SJCRH30 (cell line): ENCODE data around the gene ATRAID. TPM values are rescaled to one million over a fixed set of nuclear protein-coding genes. Genes with fewer than 3 reads are reported as not detected.
A peak's percentile ranks its signal among the peaks of the same experiment; 100 is the strongest.

Source experiments
- DNase-seq, 2 experiments: peaks; one replicate each; pipeline ENCODE4 v3.0.0-alpha.2; 2015 to 2020
- H3K27ac ChIP-seq: fragments of 250-450 bp; sonication (Bioruptor Pico); 2 replicates; pipeline ENCODE4 v1.5.1; 2020; ENCODE audit warnings: mild to moderate bottlenecking, moderate library complexity
- H3K27me3 ChIP-seq: fragments of 250-450 bp; sonication (Bioruptor Pico); 2 replicates; pipeline ENCODE4 v1.5.1; 2020; ENCODE audit warnings: mild to moderate bottlenecking, moderate library complexity
- H3K36me3 ChIP-seq: fragments of 250-450 bp; sonication (Bioruptor Pico); 2 replicates; pipeline ENCODE4 v1.5.1; 2020; ENCODE audit warnings: mild to moderate bottlenecking, moderate library complexity
- H3K4me1 ChIP-seq: fragments of 250-450 bp; sonication (Bioruptor Pico); 2 replicates; pipeline ENCODE4 v1.5.1; 2020; ENCODE audit warnings: mild to moderate bottlenecking, moderate library complexity
- H3K4me3 ChIP-seq: fragments of 250-450 bp; sonication (Bioruptor Pico); 2 replicates; pipeline ENCODE4 v1.5.1; 2020; ENCODE audit warnings: mild to moderate bottlenecking, moderate library complexity
- H3K9me3 ChIP-seq: fragments of 250-450 bp; sonication (Bioruptor Pico); replicated peaks from 2 replicates; pipeline ENCODE4 v1.5.1; 2020; ENCODE audit warnings: mild to moderate bottlenecking, moderate library complexity
- total RNA-seq: library from RNA; depleted of rRNA; stranded (reverse); fragments of >200 nt; shearing (Covaris generic); gene quantifications from 2 replicates; pipeline ENCODE4 v1.2.3, GENCODE V29; 2014

ATRAID gene
- total RNA-seq, 1 experiment from 2014 or later: 172 TPM

DNA sequence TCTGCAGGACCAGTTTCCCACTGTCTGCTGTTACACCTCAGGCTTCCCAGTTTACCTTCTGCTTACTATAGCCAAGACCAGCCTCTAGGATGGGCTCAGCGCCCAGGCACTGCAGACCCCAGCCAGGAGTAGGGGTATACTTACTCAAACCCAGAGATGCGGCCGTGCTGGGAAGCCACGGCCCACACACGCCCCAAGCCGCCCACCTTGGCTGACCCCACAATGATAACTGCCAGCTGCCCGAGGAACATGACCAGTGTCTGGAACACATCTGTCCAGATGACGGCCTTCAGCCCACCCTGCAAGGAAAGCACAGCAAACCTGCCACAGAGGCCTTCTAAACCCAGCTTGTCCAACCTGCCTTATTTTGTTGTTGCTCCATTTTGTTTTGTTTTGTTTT is 6.6 kb upstream of the ATRAID start:
- H3K27me3 ChIP-seq: no peaks in the 10 kb centered on the region
- peaks cover 63% of the 10 kb centered on the region for H3K36me3 ChIP-seq
- no peak overlapping the region for H3K4me3 ChIP-seq
- DNase-seq: no peak
- no peaks in the 10 kb centered on the region for H3K4me1 ChIP-seq
- no peaks in the 10 kb centered on the region for H3K9me3 ChIP-seq
- no peak overlapping the region for H3K27ac ChIP-seq

DNA sequence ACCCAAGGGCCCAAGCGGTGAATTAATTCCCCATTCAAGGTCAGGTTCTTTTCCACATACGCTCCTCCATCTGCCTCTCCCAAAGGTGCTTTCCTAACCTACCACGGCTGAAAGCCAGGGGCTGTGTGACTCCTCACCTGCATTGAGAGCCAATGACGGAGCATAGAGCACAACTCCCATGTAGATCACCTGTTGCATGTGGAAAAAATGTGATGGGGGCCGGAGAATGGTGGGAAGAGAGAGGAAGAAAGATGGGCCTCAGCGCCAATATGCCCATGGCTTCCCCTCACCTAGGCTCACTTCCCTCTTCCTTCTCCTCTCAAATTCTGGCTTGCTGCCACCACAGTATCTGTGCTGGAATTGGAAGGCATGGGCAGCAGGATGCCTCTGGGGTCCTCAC is 5.5 kb upstream of the ATRAID start:
- Histone ChIP-seq H3K27me3 (no peaks in the 10 kb centered on the region), H3K4me3 (no peak overlapping the region), H3K27ac (no peak overlapping the region), H3K36me3 (peaks cover 61% of the 10 kb centered on the region), H3K4me1 (no peaks in the 10 kb centered on the region), H3K9me3 (no peaks in the 10 kb centered on the region)
- no peak for DNase-seq

DNA sequence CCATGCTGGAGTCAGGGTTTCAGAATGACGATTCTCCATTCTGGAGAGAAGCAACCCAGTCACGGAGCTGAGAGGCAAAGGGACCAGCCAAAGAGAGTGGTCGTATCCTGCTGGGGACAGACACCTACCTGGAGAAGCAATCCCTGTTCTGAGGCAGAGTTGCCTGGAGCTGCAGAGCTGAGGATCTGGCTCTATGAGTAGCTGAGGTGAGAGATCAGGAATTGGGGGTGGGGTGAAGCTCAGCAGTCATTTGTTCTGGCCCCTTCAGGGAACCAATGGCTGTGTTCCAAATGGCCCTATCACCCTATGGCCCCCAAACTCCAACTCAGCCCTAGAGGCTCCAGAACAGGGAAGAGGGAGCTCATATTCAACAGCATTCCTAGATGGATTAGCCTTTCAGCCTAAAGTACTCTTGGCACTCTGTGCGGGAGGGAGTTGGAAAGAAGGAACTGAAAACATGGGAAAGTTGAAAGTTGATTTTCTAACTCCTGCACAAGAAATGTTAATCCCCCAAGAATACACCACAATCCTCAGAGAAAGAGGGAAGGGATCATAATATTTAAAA is 3.3 kb upstream of the ATRAID start:
- DNase-seq: no peak
- Histone ChIP-seq H3K36me3 (peaks cover 45% of the 10 kb centered on the region), H3K27me3 (no peaks in the 10 kb centered on the region), H3K4me3 (no peak overlapping the region), H3K27ac (no peak overlapping the region), H3K9me3 (no peaks in the 10 kb centered on the region), H3K4me1 (peaks cover 5% of the 10 kb centered on the region)

DNA sequence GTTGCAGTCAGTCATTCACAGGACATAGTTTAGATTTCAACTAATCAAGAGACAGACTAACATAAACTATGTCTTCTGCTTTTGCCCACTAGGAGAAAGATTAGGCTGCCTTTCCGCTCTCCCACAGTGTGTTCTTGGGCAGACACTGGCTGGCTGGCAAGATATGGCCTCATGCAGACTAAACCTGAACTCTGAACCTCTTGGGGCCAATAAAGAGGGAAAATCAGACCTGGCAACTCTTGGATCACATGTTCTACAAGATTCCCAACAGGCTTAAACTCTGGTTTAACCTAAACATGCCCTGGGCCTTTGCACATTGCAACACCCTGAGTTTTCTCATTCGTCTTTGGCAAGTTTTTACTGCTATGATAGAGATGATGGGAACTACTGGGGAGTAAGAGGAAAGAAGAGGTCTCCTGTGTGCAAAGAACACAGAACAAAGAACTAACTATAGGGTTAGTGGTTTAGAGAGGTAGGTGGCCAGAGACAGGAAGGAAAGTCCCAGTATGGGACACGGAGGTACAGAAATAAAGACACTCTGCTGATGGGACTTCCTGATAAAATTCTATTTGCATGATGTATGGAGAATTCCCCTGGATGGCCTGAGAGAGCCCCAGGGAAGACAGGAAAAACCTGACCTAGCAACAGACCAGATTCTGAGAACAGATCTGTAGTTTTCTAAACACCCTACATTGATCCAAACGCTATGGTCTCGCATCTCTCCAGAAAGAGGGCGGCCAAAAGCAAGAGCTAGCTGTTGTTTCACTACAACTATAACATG is 2.0 kb upstream of the ATRAID start:
- Histone ChIP-seq H3K27ac (no peak overlapping the region), H3K4me3 (no peak overlapping the region), H3K36me3 (peaks cover 39% of the 10 kb centered on the region), H3K9me3 (no peaks in the 10 kb centered on the region), H3K27me3 (no peaks in the 10 kb centered on the region), H3K4me1 (peaks cover 7% of the 10 kb centered on the region)
- DNase-seq: no peak

DNA sequence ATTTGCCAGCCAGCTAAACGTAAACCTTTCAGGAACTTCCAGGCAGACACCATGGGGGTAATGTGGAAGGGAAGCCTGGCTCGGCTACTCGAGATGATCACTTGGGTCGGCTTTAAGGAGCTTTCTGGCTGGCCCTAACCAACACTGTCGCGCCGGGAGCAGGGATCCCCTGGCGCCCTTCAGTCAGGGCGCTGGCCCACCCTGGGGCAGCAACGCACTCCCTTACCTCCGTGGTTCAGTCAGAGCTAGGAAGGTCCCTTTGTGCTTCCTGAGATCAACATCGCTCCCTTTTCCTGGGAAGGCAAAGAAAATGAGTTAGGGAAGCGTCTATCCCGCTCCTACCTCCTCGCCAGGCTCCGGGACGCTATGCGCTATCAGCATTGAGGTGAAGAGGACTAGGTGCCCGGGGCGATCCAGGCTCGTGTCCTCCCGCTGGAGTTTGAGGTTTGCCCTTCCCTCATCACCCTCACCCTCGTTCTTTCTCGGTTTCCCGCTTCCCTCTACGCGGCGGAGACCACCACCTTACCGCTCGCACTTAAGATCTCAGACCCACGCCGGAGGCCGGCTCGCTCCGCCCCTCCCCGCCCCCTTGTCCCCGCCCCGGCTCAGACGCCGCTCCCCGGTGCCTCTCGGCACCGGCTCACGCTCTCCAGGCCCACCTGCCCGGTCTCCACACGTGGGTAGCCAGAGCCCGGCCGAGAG is 449 bp upstream of the ATRAID start:
- peaks cover 7% of the 10 kb centered on the region for H3K4me1 ChIP-seq
- peaks cover 25% of the 10 kb centered on the region for H3K36me3 ChIP-seq
- DNase-seq: no peak
- peak overlapping the region; percentile 85 for H3K4me3 ChIP-seq
- H3K27me3 ChIP-seq: no peaks in the 10 kb centered on the region
- peak overlapping the region; percentile 93 for H3K27ac ChIP-seq
- H3K9me3 ChIP-seq: no peaks in the 10 kb centered on the region

DNA sequence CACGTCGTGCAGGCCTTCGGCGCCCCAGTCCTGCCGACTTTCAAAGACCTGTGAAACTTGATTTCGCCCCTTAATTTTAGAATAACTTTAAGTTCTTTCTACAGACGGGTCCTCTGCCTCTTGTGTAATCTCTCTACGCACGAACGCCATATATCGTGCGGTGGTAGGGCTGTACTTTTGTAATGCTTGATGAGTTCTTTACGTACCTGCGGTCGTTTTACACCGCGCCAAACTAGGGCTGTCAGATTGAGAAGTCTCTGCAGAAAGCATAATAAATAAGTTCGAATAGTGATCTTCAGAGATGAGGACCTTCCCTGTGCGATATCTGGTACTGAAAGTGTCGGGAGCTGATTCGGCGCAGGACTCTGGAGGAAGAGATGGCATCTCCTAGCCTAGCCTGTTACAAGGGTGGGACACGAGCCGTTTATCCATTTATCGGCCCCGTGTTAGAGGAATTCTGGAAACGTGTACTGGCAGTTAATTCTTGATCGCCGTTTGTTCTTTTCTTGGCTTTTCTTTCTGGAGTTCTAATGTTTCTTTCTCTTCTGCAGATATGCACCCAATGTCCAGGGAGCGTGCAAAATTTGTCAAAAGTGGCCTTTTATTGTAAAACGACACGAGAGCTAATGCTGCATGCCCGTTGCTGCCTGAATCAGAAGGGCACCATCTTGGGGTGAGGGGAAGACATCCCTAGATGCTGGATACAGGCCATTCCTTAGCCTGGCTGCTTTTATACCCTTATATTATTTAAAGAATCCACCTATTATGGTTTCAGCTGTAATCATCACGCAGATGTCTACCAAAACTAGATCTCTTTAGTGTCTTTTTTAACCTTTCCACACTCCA is 1.0 kb downstream of the ATRAID start:
- DNase-seq: peak; percentile 41 to 70
- Histone ChIP-seq H3K4me1 (peaks cover 10% of the 10 kb centered on the region), H3K4me3 (peak overlapping the region; percentile 85), H3K27me3 (no peaks in the 10 kb centered on the region), H3K9me3 (no peaks in the 10 kb centered on the region), H3K36me3 (peaks cover 13% of the 10 kb centered on the region), H3K27ac (peak overlapping the region; percentile 93)

DNA sequence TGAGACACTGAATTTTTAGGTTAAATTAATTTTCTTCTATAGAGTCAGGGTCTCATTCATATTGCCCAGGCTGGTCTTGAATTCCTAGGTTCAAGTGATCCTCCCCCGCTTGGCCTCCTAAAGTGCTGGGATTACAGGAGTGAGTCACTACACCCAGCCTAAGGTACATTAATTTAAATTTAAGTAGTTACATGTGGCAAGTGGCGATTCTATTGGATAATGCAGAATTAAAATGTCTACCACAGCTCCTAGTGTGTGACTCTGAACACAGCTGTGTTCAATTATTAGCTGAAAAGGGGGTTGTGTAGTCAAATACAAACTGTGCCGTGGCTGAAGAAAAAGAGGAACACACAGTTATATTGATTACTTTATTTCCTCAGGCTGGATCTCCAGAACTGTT is 3.1 kb downstream of the ATRAID start:
- Histone ChIP-seq H3K4me3 (no peak overlapping the region), H3K9me3 (no peaks in the 10 kb centered on the region), H3K27ac (no peak overlapping the region), H3K27me3 (no peaks in the 10 kb centered on the region), H3K36me3 (peaks cover 24% of the 10 kb centered on the region), H3K4me1 (peaks cover 17% of the 10 kb centered on the region)
- DNase-seq: no peak

DNA sequence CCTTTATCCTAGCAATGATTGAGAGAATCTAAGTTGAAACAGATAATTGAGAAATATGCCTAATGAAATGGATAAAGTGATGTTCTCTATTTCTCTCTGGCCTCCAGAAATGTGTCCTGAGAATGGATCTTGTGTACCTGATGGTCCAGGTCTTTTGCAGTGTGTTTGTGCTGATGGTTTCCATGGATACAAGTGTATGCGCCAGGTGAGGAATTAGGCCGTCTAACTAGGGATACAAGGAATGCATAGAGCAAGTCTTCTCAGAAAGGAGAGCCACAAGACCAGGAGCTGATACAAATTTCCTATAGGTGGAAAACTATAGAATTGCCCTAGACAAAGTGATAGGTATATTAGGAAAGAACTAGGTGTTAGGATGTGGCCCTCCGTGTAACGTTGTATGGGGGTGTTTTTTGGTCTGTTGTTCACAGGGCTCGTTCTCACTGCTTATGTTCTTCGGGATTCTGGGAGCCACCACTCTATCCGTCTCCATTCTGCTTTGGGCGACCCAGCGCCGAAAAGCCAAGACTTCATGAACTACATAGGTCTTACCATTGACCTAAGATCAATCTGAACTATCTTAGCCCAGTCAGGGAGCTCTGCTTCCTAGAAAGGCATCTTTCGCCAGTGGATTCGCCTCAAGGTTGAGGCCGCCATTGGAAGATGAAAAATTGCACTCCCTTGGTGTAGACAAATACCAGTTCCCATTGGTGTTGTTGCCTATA is 4.7 kb downstream of the ATRAID start:
- Histone ChIP-seq H3K9me3 (no peaks in the 10 kb centered on the region), H3K4me1 (peaks cover 17% of the 10 kb centered on the region)

DNA sequence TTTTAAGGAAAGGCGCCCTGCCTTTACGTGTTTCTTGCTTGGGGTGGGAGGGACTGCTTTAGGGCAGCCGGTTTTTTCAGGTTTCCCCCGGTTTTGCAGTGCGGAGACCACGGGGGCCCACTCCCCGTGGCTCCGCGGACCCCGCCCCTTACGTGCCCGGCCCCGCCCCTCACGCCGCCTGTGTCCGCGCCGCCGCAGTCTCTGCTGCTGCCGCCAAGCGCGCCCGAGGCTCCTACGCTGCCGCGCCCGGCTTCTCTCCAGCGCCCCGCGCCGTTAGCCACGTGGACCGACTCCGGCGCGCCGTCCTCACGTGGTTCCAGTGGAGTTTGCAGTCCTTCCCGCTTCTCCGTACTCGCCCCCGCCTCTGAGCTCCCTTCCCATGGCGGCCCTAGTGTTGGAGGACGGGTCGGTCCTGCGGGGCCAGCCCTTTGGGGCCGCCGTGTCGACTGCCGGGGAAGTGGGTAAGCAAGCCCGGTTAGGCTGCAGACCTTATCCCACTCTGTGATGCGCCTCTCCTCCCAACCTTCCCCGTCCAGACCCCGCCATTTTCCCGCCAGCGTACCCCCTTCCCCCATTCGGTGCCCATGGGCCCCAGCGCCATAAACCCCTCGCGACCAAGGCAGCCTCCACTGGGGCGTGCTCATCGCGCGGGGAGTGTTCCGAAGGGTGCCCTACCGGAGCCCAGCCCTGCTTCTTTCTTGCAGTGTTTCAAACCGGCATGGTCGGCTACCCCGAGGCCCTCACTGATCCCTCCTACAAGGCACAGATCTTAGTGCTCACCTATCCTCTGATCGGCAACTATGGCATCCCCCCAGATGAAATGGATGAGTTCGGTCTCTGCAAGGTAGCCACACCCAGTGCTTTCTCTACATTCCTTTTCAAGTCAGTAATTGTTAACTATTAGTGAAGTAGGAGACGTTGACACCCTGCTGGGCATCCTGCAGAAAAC is 5.6 kb downstream of the ATRAID start, which contains the start of gene CAD:
TSS of gene CAD (plus strand) at position 197 of the 949 bp plus-strand sequence. CDS start at position 380, 183 bp downstream.
- Histone ChIP-seq H3K9me3 (no peaks in the 10 kb centered on the region), H3K27ac (peak within 1 kb of the TSS; percentile 85), H3K4me3 (peak within 1 kb of the TSS; percentile 74), H3K36me3 (peaks cover 46% of the 10 kb centered on the region), H3K27me3 (no peaks in the 10 kb centered on the region), H3K4me1 (peaks cover 17% of the 10 kb centered on the region)
- DNase-seq: peak; percentile 94

More for the DNA sequence above, 4.7 kb downstream of the ATRAID start:
- no peak for DNase-seq
- Histone ChIP-seq H3K27me3 (no peaks in the 10 kb centered on the region), H3K36me3 (peaks cover 37% of the 10 kb centered on the region), H3K4me3 (peak overlapping the region; percentile 74), H3K27ac (peak overlapping the region; percentile 85)

DNA sequence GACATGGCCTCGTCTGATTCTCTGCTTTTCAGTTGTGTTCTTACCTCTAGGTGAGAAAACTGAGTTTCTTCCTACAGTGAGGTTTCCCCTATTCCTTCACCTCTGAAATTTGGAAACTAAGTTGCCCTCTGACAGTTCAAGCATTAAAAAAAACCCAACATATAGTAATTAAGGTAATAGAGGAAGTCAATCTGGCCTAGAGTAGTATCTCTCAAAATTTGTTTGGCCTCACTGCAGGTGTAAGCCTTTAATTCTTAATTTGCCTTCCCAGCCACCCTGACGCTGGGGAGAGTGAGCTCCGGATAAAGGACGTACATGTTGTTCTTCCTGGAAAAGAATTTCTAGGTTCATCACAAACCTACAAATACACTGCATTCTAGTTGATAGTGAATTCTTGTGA is 6.8 kb downstream of the ATRAID start:
- no peak for DNase-seq
- Histone ChIP-seq H3K27ac (no peak overlapping the region), H3K27me3 (no peaks in the 10 kb centered on the region), H3K36me3 (peaks cover 57% of the 10 kb centered on the region), H3K9me3 (no peaks in the 10 kb centered on the region), H3K4me3 (peak overlapping the region; percentile 74), H3K4me1 (peaks cover 11% of the 10 kb centered on the region)

DNA sequence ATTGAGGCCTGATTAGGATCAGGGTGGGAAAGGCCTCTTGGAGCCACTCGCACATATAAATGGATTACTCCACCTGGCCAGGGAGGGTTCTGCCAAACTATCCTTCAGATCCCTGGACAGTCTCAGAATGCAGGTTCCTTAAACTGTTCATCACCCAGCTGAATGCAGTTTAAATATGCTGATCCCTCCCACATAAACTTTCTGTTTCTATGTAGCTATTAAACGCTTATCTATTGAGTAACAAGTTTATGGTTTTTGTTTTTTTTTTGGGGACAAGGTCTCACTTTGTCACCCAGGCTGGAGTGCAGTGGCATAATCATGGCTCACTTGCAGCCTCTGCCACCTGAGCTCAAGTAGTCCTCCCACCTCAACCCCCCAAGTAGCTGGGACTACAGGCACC is 7.2 kb downstream of the ATRAID start:
- H3K9me3 ChIP-seq: no peaks in the 10 kb centered on the region
- H3K27ac ChIP-seq: no peak overlapping the region
- DNase-seq: no peak
- peaks cover 10% of the 10 kb centered on the region; the same call in 1 of the 2 replicates for H3K4me1 ChIP-seq
- peaks cover 59% of the 10 kb centered on the region for H3K36me3 ChIP-seq
- H3K27me3 ChIP-seq: no peaks in the 10 kb centered on the region
- H3K4me3 ChIP-seq: no peak overlapping the region

DNA sequence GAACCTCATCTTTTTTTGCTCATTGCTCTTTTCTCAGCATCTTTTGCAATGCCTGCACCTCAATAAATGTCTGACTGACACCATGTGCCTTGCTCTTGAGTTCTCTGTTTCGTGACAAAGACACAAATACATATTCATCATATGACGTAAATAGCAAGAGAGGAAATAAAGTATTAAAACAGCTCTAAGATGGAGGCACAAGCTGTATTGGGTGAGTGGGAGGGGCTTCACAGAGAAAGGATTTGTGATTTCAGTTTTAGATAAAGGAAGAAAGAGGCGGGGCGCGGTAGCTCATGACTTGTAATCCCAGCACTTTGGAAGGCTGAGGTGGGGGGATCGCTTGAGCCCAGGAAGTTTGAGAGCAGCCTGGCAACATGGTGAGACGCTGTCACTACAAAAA is 8.2 kb downstream of the ATRAID start:
- peaks cover 10% of the 10 kb centered on the region; the same call in 1 of the 2 replicates for H3K4me1 ChIP-seq
- no peaks in the 10 kb centered on the region for H3K9me3 ChIP-seq
- H3K27ac ChIP-seq: no peak overlapping the region
- no peak overlapping the region for H3K4me3 ChIP-seq
- H3K27me3 ChIP-seq: no peaks in the 10 kb centered on the region
- no peak for DNase-seq
- H3K36me3 ChIP-seq: peaks cover 68% of the 10 kb centered on the region

DNA sequence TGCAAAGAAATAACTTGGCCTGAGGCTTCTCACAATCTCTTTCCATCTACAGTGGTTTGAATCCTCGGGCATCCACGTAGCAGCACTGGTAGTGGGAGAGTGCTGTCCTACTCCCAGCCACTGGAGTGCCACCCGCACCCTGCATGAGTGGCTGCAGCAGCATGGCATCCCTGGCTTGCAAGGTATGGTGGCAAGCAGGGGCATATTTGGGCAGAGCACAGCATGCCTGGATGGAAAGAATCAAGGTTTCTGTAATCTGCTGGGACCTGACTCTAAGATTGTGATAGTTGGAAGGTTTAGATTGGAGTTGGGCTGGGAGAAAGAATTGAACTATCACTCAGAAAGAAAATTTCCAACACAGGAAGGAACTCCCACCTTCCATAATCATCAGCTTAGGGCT is 9.3 kb downstream of the ATRAID start:
- H3K4me1 ChIP-seq: peaks cover 10% of the 10 kb centered on the region; the same call in 1 of the 2 replicates
- H3K36me3 ChIP-seq: peaks cover 77% of the 10 kb centered on the region
- no peak overlapping the region for H3K27ac ChIP-seq
- H3K27me3 ChIP-seq: no peaks in the 10 kb centered on the region
- H3K9me3 ChIP-seq: no peaks in the 10 kb centered on the region
- no peak for DNase-seq
- no peak overlapping the region for H3K4me3 ChIP-seq
